Left ventricle myocardium inferior (tissue), 1 donor: Measurements from ENCODE around the gene PGAM1. TPM values are rescaled to one million over a fixed set of nuclear protein-coding genes. Genes with fewer than 3 reads are reported as not detected.
A peak's percentile ranks its signal among the peaks of the same experiment; 100 is the strongest.

ENCODE experiments used
- DNase-seq: peaks from one replicate; pipeline ENCODE4 v3.0.0-alpha.2; 2020
- H3K27ac ChIP-seq: fragments of 200-600 bp; replicated peaks from 2 replicates; pipeline ENCODE4 v1.8.0; 2021
- H3K27me3 ChIP-seq: fragments of 200-600 bp; 2 replicates; pipeline ENCODE4 v1.8.0; 2021; ENCODE audit warnings: low read depth
- H3K36me3 ChIP-seq: fragments of 200-600 bp; 2 replicates; pipeline ENCODE4 v1.8.0; 2021
- H3K4me1 ChIP-seq: fragments of 200-600 bp; 2 replicates; pipeline ENCODE4 v1.8.0; 2021
- H3K4me3 ChIP-seq: fragments of 200-600 bp; 2 replicates; pipeline ENCODE4 v1.8.0; 2021; ENCODE audit warnings: mild to moderate bottlenecking, moderate library complexity
- H3K9me3 ChIP-seq: fragments of 200-600 bp; replicated peaks from 2 replicates; pipeline ENCODE4 v1.8.0; 2021
- CTCF ChIP-seq: fragments of 200-600 bp; IDR thresholded peaks from 2 replicates; pipeline ENCODE4 v1.8.0; 2021; ENCODE audit warnings: antibody characterized with exemption, mild to moderate bottlenecking, borderline replicate concordance
- intact Hi-C: fragments of 100-400 bp; cut with micrococcal nuclease; formaldehyde crosslinking; loops from one replicate; pipeline ENCODE4 v1.11.0; 2022
- total RNA-seq: library from RNA; stranded (reverse); fragmentation: NEBNext Ultra II Directional; extraction: Animal tissue kit (Norgen Biotek cat#: 25700); gene quantifications from one replicate; pipeline ENCODE4 v1.2.1, GENCODE V29; 2021
- donor health status: DM: no; HTN: yes; CAD: no; lungs with severe emphysema.

Gene PGAM1
- total RNA-seq, 1 donor from 2014 or later, result 233 TPM

- H3K27ac ChIP-seq, result no peak overlapping the region
- intact Hi-C loops, result no loop called here
- H3K4me1 ChIP-seq, result no peaks in the 10 kb centered on the region
- no peak for TF ChIP-seq CTCF
- no peaks in the 10 kb centered on the region for H3K27me3 ChIP-seq
- DNase-seq, result no peak
- peaks cover 87% of the 10 kb centered on the region for H3K36me3 ChIP-seq
- H3K4me3 ChIP-seq, result no peak overlapping the region
- H3K9me3 ChIP-seq, result no peaks in the 10 kb centered on the region
Observed at GRCh38 chr10:97393034-97393573, 32.9 kb upstream of the PGAM1 start.

- DNase-seq, result no peak
- Histone ChIP-seq H3K36me3 (peaks cover 59% of the 10 kb centered on the region), H3K4me1 (peaks cover 15% of the 10 kb centered on the region), H3K27ac (no peak overlapping the region), H3K4me3 (no peak overlapping the region), H3K27me3 (no peaks in the 10 kb centered on the region), H3K9me3 (no peaks in the 10 kb centered on the region)
- TF ChIP-seq CTCF, result no peak
- intact Hi-C loops, result no loop called here
Observed at GRCh38 chr10:97396056-97396455, 29.9 kb upstream of the PGAM1 start.

- H3K36me3 ChIP-seq, result peaks cover 25% of the 10 kb centered on the region
- TF ChIP-seq CTCF, result no peak
- H3K27me3 ChIP-seq, result no peaks in the 10 kb centered on the region
- H3K4me3 ChIP-seq, result peak overlapping the region; percentile 76
- peaks cover 19% of the 10 kb centered on the region for H3K4me1 ChIP-seq
- intact Hi-C loops, result no loop called here
- H3K9me3 ChIP-seq, result no peaks in the 10 kb centered on the region
- peak overlapping the region; percentile 71 for H3K27ac ChIP-seq
- no peak for DNase-seq
Observed at GRCh38 chr10:97399843-97400545, 26.0 kb upstream of the PGAM1 start.

GRCh38 chr10:97400665-97401454 lies 25.1 kb upstream of the PGAM1 start, which contains the start of gene RRP12:
Gene RRP12 (minus strand): TSS chr10:97401340. CDS start chr10:97401231, 109 bp downstream.
- no peaks in the 10 kb centered on the region for H3K9me3 ChIP-seq
- H3K27me3 ChIP-seq, result no peaks in the 10 kb centered on the region
- peak; percentile 61 for DNase-seq
- H3K4me1 ChIP-seq, result peaks cover 19% of the 10 kb centered on the region
- H3K4me3 ChIP-seq, result peak within 1 kb of the TSS; percentile 76
- TF ChIP-seq CTCF, result no peak
- intact Hi-C loops, result no loop called here
- peak within 1 kb of the TSS; percentile 71 for H3K27ac ChIP-seq
- H3K36me3 ChIP-seq, result peaks cover 17% of the 10 kb centered on the region

- Histone ChIP-seq H3K4me1 (peaks cover 19% of the 10 kb centered on the region), H3K9me3 (no peaks in the 10 kb centered on the region), H3K4me3 (peak overlapping the region; percentile 76), H3K27me3 (no peaks in the 10 kb centered on the region), H3K27ac (peak overlapping the region; percentile 71), H3K36me3 (peaks cover 11% of the 10 kb centered on the region)
- DNase-seq, result no peak
- TF ChIP-seq CTCF, result no peak
- intact Hi-C loops, result no loop called here
Observed at GRCh38 chr10:97401455-97401919, 24.5 kb upstream of the PGAM1 start.
